Ramos (cell line): ENCODE data around the gene HHATL.

Experiments used
- in situ Hi-C: fragments of 300-500 bp; cut with MboI; formaldehyde crosslinking; loops from one replicate; pipeline ENCODE4 v1.14.3; 2022; ENCODE audit warnings: low sequenced_read_pairs; ENCODE audit not compliant: unreplicated experiment

Gene HHATL

DNA sequence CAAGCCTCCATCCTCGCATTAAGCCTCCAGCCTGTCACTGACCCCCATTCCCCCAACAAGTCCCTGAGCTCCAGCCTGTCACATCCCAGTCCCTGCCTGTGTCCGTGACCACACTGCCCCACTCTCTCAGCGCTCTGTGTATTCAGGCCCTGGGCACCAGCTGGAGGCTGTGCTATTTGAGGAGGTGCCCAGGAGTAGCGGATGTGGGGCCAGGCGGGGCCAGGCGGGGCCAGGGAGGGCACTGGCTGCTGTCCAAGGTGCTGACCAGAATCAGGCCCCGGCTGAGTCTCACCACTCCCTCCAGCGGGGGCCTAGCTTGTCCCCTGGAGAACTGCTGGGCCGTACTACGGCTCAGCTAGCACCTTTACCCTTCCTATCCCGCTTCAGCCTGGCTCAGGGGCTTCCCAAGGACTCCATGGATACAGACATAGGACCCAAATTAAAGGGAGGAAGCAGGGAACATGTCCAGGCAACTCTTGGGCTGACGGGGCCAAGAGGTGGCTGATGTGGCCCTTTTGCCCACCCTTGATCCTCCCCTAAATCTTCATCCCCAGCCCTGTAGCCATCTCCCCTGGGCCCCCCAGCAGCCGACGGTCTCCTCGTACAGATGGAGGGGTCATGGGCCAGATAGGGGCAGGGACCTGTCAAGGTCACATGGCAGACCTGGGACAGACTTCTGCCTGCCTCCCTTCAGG, 1.1 kb downstream of the HHATL start:
- in situ Hi-C loops: no loop called here

DNA sequence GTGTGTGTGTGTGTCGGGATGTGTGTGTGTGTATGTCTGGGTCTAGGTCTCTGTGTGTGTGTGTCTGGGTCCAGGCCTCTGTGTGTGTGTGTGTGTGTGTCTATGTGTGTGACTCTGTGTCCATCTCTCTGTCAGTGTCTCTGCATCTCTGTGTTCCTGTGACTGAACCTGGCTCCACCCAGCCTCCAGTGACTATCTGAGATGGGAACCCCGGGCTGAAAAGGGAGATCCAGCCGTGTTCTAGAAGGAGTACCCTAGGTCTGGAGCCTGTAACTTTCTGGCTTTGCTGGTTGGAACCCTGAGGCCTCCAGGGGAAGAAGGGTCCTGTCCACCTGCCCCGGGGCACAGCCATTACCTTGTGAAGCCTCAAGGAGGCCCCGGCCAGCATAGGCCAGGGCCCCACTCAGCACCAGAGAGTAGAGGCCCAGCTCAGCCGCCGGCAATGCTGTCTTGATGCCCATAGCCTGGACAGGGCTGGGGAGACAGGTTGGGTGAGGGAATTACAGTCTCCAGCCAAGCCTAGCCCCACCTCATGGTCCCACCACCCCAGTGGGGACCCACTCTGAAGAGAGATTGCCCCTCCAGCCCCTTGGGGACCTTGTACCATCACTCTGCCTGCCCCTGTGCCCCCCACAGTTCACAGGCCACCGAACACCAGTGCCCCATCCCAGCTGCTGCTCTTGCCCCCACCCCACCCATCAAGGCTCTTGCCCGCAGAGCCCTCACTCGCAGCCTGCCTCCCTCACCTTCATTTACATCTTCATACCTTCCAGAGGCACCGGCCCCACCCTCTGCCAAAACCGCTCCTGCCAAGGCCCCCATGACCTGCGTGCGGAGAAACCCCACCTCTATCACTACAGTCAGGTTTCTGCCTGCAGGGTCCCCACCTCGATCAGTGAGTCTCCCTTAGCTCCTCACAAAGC, 2.0 kb downstream of the HHATL start:
- in situ Hi-C loops: no loop called here

DNA sequence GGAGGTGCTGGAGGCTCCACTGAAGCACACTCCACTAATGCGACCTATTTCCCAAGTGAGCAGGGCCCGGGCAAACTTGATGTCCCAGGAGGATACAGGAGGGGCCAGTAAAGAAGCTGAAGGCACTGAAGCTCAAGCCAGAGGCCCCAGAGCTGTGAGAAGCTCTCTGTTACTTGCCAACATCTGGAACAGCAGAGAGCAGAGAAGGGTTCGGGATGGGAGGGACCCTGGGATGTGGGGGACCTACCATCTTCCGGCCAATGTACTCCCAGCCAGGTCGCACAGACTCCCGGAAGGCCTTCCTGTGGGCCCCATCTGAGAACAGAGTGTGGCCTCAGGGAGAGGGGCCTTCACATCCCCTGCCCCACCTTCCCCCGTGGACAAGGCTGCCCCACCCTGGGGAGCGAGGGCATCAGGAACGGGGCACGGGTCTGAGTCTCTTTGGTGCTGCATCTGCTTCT, 3.1 kb downstream of the HHATL start:
- in situ Hi-C loops: no loop called here

DNA sequence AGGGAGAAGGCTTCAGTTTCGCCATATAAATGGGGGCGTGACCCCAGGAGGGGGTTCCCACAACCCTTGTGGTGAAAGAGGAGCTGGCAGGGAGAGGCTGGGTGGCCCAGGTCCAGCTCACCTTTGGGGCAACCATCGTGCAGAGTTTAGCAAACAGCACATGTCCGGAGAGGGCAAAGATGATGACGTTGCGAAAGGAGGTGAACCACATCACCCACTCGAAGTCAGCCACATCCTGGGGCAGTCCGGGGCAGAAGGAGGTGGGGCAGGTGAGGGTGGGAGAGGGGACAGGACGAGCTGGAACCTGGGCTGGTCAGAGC, 3.7 kb downstream of the HHATL start:
- in situ Hi-C loops: no loop called here

DNA sequence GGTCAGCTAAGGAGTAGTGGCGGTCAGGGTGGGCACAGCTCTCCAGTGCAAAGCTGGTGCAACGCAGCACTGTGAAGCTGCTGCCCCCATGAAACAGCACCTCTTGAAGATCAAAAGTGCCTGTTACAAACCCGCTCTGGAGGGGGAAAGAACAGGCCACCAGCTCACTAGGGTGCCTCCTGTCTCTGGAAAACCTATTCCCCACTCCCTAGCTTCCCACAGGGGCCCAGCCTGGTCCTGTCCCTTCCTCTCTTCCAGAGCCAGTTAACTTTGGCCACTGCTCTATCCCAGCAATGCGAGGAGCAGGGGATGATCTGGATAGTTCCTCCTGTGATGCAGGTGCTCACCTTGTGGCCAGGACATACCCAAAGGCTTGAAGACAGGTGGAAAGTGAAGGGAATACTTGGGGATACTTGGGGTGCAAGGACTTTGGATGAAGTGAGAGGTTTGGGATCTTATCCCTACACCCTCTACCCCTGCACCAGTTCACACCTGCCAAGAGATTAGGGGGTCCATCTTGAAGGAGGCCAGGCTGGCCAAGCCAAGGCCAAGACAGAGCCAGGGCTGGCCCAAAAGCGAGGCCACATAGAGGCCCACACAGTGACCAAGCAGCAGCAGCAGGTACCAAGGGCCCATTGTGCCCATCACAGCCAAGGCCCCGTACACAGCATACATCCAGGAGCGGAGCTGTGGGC, 4.2 kb downstream of the HHATL start:
- in situ Hi-C loops: no loop called here

DNA sequence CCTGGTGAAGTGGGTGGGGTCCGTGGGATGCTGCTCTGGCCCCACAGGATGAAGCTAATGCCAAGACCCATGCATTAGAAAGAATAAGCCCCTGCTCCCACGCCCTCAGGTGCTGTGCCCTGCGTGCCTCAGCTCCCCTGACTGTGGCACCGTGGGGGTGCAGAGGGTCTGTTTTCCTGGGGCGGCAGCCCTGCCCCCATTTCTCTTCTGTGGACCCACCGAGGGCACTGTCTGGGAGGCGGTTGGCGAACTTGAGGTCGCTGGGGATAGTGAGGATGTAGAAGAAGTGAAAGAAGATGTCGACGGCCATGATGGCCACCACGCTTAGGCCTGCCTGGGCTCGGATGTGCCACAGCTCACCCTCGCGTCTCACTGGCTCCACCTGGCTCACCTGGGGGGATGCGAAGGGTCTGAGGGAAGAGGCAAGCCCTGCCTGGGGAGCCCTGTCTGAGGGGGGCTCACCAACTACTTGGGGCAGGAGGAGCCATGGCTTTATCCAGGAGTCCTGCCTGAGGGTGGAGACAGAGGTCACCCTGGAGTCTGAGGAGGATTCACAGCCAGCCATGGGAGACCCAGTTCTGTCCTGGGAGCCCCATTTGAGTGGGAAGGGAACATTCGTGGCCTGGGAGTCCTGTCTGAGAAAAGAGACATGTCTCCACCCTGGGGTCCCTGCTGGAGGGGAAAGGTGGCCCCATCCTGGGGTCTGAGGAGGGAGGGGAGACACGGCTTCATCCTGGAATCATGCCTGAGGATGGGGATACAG, 5.1 kb downstream of the HHATL start:
- in situ Hi-C loops: no loop called here

DNA sequence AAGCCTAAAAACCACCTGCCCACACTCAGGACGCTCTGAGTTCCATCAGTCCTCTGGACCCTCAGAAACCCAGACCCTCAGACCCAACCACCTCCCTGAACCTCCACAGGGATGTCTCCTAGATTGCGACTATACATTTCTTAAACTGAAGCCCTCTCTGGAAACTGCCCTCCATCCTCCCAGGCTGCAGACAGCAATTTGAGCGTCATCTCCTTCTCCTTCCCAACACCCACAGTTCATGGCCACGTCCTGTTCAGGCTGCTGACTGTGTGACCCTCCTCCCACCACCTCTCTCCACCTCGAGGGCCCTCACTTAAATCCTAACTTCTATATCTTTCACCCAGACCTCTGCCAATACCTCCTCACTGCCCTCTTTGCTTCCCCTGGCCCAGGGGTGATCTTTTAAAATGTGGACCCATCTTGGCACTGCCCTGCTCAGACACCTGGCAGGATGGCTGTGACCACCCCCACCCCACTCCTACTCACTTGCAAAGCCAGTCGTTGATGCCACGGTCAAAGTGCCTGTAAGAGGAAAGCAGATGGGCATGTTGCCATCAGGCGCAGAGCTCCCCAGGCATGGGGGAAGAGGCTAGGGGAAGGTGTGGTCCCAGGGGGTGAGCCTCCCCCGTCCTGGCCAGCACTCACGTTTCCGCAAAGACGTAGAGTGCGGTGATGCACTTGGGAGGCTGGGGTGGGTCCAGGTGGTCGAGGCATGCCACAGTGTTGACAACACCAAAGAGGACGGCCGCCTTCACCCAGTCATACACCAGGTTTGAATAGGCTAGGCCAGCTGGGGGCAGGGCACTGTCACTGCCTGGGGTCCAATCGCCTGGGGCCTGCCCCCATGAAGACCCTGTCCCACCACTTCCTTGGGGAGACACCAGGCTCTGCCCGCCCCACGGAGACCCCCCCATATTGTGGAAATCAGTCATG, 6.0 kb downstream of the HHATL start:
- in situ Hi-C loops: no loop called here

DNA sequence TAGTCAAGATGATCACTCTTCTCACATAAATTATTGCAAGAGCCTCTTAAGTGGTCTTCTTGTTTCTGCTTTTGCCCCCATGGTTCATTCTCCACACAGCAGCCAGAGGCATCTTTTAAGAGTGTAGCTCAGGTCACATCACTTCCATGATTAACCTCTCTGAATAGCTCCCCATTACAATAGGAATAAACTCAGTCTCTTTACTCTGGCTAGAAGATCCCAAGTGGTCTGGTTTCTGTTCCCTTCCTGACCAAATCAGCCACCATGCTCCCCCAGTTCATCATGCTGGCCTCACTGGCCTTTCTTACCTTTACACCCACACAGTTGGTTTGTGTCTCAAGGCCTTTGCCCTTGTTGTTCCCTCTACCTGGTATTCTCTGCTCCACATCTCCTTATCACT, 8.2 kb downstream of the HHATL start:
- in situ Hi-C loops: no loop called here

DNA sequence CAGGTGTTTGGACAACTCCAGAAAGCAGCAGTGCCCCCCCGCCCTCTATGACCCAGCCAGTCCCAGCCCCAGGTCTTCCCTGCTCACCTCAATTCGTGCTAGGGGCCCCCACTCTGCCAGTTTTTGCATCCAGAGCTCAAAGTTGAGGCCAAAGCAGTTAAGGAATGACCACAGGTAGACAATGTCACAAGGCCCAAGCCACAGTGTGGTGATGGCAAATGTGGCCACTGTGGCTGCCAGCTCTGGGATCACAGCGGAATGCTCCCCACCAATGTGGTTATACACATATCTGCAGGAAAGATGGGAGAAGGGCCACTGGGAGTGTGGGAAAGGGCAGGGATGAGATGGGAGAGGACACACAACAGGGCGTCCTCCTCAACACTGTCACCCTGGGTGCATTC, 9.1 kb downstream of the HHATL start:
- in situ Hi-C loops: no loop called here

DNA sequence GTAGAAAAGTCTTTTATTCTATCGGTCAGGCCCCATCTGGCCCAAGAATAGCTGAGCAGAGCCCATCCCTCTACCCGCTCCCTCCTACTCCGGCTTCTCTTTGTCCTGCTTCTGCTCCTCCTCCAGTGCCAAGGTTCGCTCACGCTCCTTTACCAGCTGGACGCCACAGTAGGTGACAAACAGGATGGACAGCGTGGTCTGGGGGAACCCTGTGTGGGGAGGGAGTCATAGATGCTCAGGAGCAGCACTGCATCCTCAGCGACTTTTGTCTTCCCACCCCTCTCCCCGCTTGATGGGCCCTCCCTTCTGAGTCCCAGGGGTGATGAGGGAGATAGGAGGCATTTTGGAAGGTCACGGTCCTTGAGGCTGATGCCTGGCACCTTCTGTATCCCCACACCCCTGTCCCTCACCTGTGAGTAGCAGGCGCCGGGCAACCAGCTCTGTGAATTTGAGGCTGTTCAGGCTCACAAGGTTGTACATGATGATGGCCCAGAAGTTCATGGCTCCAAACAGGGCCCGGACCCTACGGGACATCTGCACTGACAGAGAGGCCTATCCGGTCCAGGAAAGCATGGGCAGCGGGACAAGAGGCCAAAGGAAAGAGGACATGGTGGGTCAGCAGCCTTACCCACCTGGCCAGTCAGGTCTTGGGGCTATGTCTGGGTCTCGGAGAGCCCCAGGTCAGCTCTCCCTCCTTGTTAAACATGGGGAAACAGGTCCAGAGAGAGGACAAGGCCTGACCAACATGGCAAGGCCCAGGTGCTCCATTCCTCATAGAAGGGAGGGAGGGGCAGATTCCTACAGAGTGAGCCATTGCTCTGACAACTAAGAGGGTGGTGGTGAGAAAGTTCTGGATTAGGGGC, 9.7 kb downstream of the HHATL start:
- in situ Hi-C loops: no loop called here

DNA sequence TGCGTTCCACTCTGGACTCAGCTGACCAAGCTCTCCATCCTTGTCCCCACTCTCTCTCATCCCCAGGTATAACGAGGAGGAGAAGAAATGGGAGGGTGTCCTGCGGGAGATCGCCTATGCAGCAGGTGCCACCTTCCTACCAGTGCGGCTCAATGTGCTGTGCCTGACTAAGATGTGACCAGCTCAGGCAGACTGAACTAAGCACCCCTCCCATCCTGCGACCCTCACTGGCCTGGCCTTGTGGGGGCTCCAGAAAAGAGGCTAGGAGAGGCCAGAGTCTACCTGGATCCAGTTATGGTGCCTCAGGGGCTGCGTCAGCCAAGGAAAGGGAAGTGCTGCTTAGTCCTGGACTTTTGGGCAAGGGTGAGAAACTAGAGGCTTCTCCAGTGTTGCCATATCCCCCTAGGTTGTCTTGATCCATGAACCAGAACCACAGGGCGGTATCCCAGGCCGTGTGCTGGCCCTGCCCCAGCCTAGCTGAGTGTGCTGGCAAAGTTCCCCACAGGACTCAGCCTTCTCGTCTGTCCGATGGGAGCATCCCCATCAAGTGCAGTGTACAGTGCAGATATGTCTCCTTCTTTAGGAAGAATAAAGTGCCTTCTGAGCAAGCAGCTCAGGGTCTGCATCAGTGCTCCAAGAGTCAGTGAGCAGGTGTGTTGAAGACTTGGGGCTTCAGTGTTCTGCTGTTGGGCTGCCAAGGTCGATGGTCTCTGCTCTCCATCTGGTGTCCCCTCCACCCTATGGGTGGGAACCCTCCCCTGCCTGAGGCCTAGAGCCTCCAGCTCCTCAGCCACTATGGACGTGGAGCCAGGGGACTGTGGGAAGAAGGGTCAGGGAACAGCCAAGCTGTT, 10.6 kb downstream of the HHATL start:
- in situ Hi-C loops: no loop called here

DNA sequence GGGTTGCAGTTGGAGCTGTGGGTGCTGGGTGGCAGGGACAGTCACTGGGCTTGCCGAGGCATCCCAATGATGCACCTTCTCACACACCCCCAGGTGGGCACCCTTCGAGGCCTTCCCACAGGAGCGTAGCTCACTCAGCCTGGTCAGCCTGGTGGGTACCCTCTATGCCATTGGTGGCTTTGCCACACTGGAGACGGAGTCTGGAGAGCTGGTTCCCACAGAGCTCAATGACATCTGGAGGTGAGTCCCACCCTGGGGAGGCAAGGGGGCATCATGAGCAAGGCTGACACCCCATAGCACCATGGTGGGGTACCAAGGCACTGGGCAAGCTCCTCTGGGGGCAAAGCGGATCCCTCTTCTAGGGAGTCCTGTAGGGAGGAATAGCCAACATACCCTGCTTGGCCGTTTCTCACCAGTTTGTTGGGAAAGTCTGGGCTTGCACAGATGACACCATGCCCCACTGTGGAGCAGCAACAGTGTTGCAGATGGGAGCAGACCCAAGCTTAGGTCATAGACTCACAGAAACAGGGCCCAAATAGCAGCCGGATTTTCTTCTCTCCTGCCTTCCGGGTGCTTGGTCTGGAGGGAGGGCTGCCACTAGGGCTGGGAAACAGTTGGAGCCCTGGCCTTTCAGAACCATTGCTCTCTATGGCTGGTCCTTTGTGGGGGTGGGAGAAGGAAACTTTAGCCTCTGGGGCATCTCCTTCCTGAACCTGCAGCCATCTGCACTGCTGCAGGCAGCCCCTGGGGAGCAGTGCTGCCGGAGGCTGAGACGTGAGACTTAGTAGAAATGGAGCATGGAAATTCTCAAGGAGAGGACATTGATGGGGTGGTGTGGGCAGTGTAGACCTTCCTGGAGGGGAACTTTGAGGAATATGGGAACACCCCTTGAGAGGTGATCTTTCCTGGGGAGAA, 11.6 kb downstream of the HHATL start:
- in situ Hi-C loops: no loop called here

DNA sequence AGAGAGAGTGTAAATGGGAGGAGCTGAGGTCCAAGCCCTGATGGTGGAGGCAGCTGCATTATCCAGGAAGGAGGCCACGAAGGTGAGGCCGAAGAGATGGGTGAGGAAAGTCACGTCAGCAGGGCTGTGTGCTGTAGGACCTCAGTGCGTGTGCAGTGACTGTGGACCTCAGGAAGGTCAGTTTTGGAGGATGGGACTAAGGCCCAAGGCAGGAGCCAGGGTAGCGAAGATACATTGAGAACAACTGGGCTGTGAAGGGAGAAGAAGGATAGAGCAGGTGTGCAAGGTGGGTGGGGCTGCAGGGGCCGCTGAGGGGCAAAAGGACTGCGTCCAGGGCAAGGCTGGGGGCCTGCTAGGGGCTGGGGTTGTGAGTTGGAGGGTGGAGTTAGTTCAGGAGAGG, 12.4 kb downstream of the HHATL start:
- in situ Hi-C loops: no loop called here

DNA sequence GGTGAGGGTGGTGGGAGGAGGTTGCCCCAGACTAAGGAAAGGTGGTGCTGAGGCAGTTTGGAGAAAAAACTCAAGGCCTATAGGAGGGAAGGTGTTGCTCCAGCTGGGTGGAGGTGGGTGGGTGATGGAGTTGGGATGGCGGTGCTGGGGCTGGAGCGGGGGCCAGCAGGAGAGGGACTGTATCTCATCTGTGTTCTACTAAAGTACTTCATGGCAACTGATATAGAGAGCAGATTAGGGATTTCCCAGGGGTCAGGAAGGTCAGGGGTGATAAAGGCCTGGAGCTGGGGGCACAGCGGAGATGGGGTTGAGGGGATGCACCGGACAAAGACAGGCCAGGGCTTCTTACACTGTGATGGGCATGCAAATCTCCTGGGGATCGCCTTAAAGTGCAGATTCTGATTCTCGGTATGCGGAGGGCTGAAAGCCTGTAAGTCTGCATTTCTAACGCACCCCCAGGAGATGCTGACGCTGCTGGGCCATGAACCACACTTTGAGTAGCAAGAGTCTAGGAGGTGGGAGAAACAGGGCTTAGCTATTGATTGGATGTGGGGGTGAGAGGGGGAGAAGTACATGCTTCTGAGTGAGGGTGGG, 13.1 kb downstream of the HHATL start:
- in situ Hi-C loops: no loop called here

DNA sequence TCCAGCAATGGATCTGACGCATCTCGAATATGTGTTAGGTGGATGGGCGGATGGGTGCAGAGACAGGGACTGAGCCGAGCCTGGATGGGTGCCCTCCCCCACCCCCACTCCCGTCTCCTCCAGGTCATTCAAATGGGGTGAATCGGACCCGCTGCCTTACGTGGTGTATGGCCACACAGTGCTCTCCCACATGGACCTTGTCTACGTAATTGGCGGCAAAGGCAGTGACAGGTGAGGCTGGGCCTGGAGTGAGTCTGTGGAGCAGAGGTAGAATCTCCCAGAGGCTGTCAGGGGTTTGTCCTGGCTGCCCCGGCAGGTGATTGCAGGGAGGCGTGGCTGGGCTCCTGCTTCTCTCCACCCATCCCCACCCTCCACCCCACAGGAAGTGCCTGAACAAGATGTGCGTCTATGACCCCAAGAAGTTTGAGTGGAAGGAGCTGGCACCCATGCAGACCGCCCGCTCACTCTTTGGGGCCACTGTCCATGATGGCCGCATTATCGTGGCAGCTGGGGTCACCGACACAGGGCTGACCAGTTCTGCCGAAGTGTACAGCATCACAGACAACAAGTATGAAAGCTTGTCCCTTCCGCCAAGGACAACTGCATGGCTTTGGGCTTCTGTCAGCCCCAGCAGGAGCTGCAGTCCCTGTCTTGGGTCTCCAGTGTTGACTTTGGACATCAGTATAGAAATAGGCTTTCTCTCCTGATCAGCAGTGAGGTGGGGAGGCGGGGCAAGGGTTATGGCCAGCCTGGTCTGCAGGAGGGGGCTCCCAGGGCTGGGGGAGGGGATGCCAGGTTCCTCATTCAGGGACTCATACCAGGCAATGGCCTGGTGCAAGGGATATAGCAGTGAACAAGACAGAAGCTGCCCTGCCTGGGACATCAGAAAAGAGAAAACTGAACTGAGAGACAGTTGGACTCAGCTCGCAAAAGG, 13.8 kb downstream of the HHATL start:
- in situ Hi-C loops: no loop called here
